H1 (cell line): ENCODE measurements around the gene PACS1. TPM values are rescaled to one million over a fixed set of nuclear protein-coding genes. Genes with fewer than 3 reads are reported as not detected.

Source experiments
- ASH2L ChIP-seq: fragments of 200-600, 300-600 bp; sonication (generic); IDR thresholded peaks from one replicate; pipeline ENCODE4 v1.7.1; 2017; ENCODE audit warnings: low read length
- CHD7 ChIP-seq: fragments of 300-600 bp; sonication (generic); IDR thresholded peaks from 2 replicates; pipeline ENCODE4 v1.7.1; 2012; ENCODE audit warnings: low read length, moderate library complexity, mild to moderate bottlenecking, inconsistent platforms; ENCODE audit not compliant: insufficient replicate concordance
- CREB1 ChIP-seq: IDR thresholded peaks from 2 replicates; pipeline ENCODE4 v1.6.1; 2012; ENCODE audit warnings: inconsistent platforms
- E2F6 ChIP-seq: IDR thresholded peaks from 2 replicates; pipeline ENCODE4 v1.6.1; 2012; ENCODE audit warnings: inconsistent platforms
- GABPA ChIP-seq: IDR thresholded peaks from 2 replicates; pipeline ENCODE4 v1.6.1; 2011; ENCODE audit warnings: mild to moderate bottlenecking, low read length, moderate library complexity, borderline replicate concordance; ENCODE audit not compliant: insufficient read depth
- HDAC6 ChIP-seq: IDR thresholded peaks from one replicate; pipeline ENCODE4 v1.7.1; 2012; ENCODE audit warnings: low read depth, mild to moderate bottlenecking, inconsistent platforms, low read length, moderate library complexity
- KDM1A ChIP-seq: fragments of 200-600, 300-600 bp; sonication (generic); IDR thresholded peaks from 2 replicates; pipeline ENCODE4 v1.7.1; 2016; ENCODE audit warnings: mild to moderate bottlenecking, low read length, borderline replicate concordance
- MAFK ChIP-seq: IDR thresholded peaks from 2 replicates; pipeline ENCODE4 v1.6.1; 2012; ENCODE audit warnings: low read depth, mild to moderate bottlenecking, improper control_type of control experiment, low read length
- RAD21 ChIP-seq, 2 experiments: IDR thresholded peaks in 1 of 2; conservative IDR thresholded peaks in 1 of 2; 2 replicates each; pipeline ENCODE4 v1.6.1; 2011; ENCODE audit warnings: low read depth in 2 of 2, low read length in 2 of 2, improper control_type of control experiment in 1 of 2, inconsistent platforms in 1 of 2, mild to moderate bottlenecking in 1 of 2, moderate library complexity in 1 of 2
- SAP30 ChIP-seq: fragments of 300-600 bp; sonication (generic); IDR thresholded peaks from 2 replicates; pipeline ENCODE4 v1.7.1; 2012; ENCODE audit warnings: low read length, moderate library complexity, mild to moderate bottlenecking, inconsistent platforms; ENCODE audit not compliant: insufficient read depth, insufficient replicate concordance
- SP1 ChIP-seq: IDR thresholded peaks from 2 replicates; pipeline ENCODE4 v1.6.1; 2011; ENCODE audit warnings: low read depth, low read length
- YY1 ChIP-seq: IDR thresholded peaks from 2 replicates; pipeline ENCODE4 v1.6.1; 2011; ENCODE audit warnings: low read depth, mild to moderate bottlenecking, low read length
- polyA plus RNA-seq, 7 experiments: library from polyadenylated mRNA; depleted of rRNA in 3 of 7; stranded (reverse) in 5 of 7; unstranded in 2 of 7; fragments of >200 nt in 5 of 7; fragments of 200-250 nt in 2 of 7; gene quantifications; 1 replicate in 5 of 7; 2 replicates in 1 of 7; 4 replicates in 1 of 7; pipeline versions ENCODE4 v1.2.1 to v1.2.3, GENCODE V29; 2011 to 2013; ENCODE audit warnings: missing spikeins in 2 of 7, mixed read lengths in 2 of 7
- total RNA-seq: library from RNA; stranded (reverse); fragmentation: NEBNext Ultra II Directional; extraction: Animal tissue kit (Norgen Biotek cat#: 25700); gene quantifications from 2 replicates; pipeline ENCODE4 v1.2.1, GENCODE V29; 2021

Gene PACS1
- total and polyA plus RNA-seq, 2 of the 8 experiments (the other 6 are each of a cell fraction or from before 2014, with no cell fraction given): 11.5 to 36.0 TPM

DNA sequence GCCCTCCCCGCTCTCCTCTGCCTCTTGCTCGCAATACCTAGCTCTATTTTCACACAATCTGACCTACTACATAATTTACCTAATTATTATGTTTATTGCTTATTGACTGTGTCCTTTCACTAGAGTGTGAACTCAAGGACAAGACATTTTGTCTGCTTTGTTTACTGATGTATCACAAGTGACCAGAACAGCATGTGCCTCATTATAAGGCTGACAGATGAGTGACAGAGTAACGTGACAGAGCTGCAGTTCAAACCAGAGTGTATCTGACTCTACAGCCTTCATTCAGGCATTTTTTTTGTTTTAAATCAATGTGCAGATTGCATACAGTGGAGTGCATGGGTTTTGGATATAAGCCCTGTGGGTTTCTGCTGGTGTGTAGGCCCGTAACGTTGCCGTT, 116.4 kb downstream of the PACS1 start (continued):
- TF ChIP-seq CHD7 (no peak), CREB1 (no peak), HDAC6 (no peak), KDM1A (no peak), MAFK (no peak), GABPA (no peak), RAD21 (IDR thresholded peaks at IDR 0.05 in 1 of 2, conservative IDR thresholded peaks at IDR 0.05 in 1 of 2; ENCODE audit: low read depth in 2 of 2, low read length in 2 of 2) (no peak), SP1 (no peak), E2F6 (no peak), ASH2L (no peak), YY1 (no peak), SAP30 (no peak)
